DND-41 (cell line): ENCODE data around the gene FOLR2.

Experiments
- ATAC-seq: fragments of 200-7000 bp; cut with Tn5 transposase; 3 replicates; pipeline ENCODE4 v1.9.1; 2021; ENCODE audit warnings: low read depth; ENCODE audit not compliant: insufficient read depth
- DNase-seq: peaks from one replicate; pipeline ENCODE4 v3.0.0-alpha.2; 2020
- H2AFZ ChIP-seq: 2 replicates; pipeline ENCODE4 v1.6.0; 2012; ENCODE audit warnings: low read depth, low read length
- H3K27ac ChIP-seq: 2 replicates; pipeline ENCODE4 v1.5.1; 2012; ENCODE audit warnings: low read length, inconsistent platforms
- H3K27me3 ChIP-seq: fragments of 200-600 bp; sonication (generic); 2 replicates; pipeline ENCODE4 v1.6.0; 2012; ENCODE audit warnings: low read length, mild to moderate bottlenecking, inconsistent platforms; ENCODE audit not compliant: insufficient read depth, poor library complexity
- H3K36me3 ChIP-seq: 2 replicates; pipeline ENCODE4 v1.5.1; 2012; ENCODE audit warnings: low read length, inconsistent platforms; ENCODE audit not compliant: insufficient read depth
- H3K4me1 ChIP-seq: 2 replicates; pipeline ENCODE4 v1.5.1; 2012; ENCODE audit warnings: mild to moderate bottlenecking, low read length; ENCODE audit not compliant: insufficient read depth
- H3K4me2 ChIP-seq: 2 replicates; pipeline ENCODE4 v1.6.0; 2012; ENCODE audit warnings: mild to moderate bottlenecking, moderate library complexity, low read length, inconsistent platforms; ENCODE audit not compliant: insufficient read depth
- H3K4me3 ChIP-seq, 2 experiments: fragments of 200-600 bp in 1 of 2; shearing (Covaris generic) in 1 of 2; 2 replicates each; pipeline ENCODE4 v1.5.1; 2012 to 2016; ENCODE audit warnings: inconsistent platforms in 2 of 2, low read length in 2 of 2, mild to moderate bottlenecking in 2 of 2, low read depth in 1 of 2, moderate library complexity in 1 of 2
- H3K79me2 ChIP-seq: 2 replicates; pipeline ENCODE4 v1.6.0; 2012; ENCODE audit warnings: low read length, inconsistent platforms; ENCODE audit not compliant: insufficient read depth
- H3K9ac ChIP-seq: 2 replicates; pipeline ENCODE4 v1.6.0; 2012; ENCODE audit warnings: low read depth, mild to moderate bottlenecking, inconsistent platforms, low read length, moderate library complexity
- H3K9me3 ChIP-seq: 2 replicates; pipeline ENCODE4 v1.5.1; 2012; ENCODE audit warnings: low read length, moderate library complexity, mild to moderate bottlenecking, inconsistent platforms; ENCODE audit not compliant: insufficient read depth, severe bottlenecking
- H4K20me1 ChIP-seq: 2 replicates; pipeline ENCODE4 v1.6.0; 2012; ENCODE audit warnings: low read length; ENCODE audit not compliant: insufficient read depth
- CTCF ChIP-seq: IDR thresholded peaks from 2 replicates; pipeline ENCODE4 v1.5.1; 2012; ENCODE audit warnings: borderline replicate concordance, low read length, moderate library complexity, mild to moderate bottlenecking; ENCODE audit not compliant: poor library complexity, severe bottlenecking; ENCODE audit errors: extremely low read depth
- EZH2 ChIP-seq: IDR thresholded peaks from 3 replicates; pipeline ENCODE4 v1.6.1; 2012; ENCODE audit warnings: borderline replicate concordance, low read depth, mild to moderate bottlenecking, moderate library complexity, low read length, inconsistent platforms; ENCODE audit not compliant: severe bottlenecking

Gene FOLR2

GRCh38 chr11:72222907-72223614 lies 6.5 kb downstream of the FOLR2 start:
- DNase-seq (peak; percentile 97), ATAC-seq (peak; percentile 84)
- Histone ChIP-seq H3K27ac (peak overlapping the region; percentile 97), H3K79me2 (peaks cover 38% of the 10 kb centered on the region), H3K4me2 (peak overlapping the region; percentile 99), H3K9me3 (no peaks in the 10 kb centered on the region), H3K27me3 (peaks cover 10% of the 10 kb centered on the region), H3K4me3 (peak overlapping the region; percentile 95 to 96), H3K36me3 (peaks cover 18% of the 10 kb centered on the region), H3K4me1 (peaks cover 29% of the 10 kb centered on the region), H3K9ac (peak overlapping the region; percentile 92), H4K20me1 (peaks cover 7% of the 10 kb centered on the region; the same call in 1 of the 2 replicates), H2AFZ (peak overlapping the region; percentile 96)
- TF ChIP-seq EZH2: no peak
- TF ChIP-seq CTCF: no peak

GRCh38 chr11:72223615-72224563 lies 7.3 kb downstream of the FOLR2 start:
- TF ChIP-seq CTCF: no peak
- TF ChIP-seq EZH2: no peak
- H3K4me1 ChIP-seq: peaks cover 29% of the 10 kb centered on the region
- ATAC-seq: peak; percentile 49

GRCh38 chr11:72224564-72225410 lies 8.2 kb downstream of the FOLR2 start, which contains the start of gene INPPL1:
TSS of gene INPPL1 (plus strand) at chr11:72224767. CDS start at chr11:72224985, 218 bp downstream.
- H3K36me3 ChIP-seq: peaks cover 35% of the 10 kb centered on the region
- peak within 1 kb of the TSS; percentile 89 for H3K27ac ChIP-seq
- H3K4me3 ChIP-seq: peak within 1 kb of the TSS; percentile 95 to 96
- H4K20me1 ChIP-seq: peaks cover 15% of the 10 kb centered on the region; the same call in 1 of the 2 replicates
- peaks cover 38% of the 10 kb centered on the region for H3K79me2 ChIP-seq
- peak within 1 kb of the TSS; percentile 92 for H3K9ac ChIP-seq
- DNase-seq (peak; percentile 62), ATAC-seq (peak; percentile 6)
- TF ChIP-seq EZH2 (no peak), CTCF (no peak)
- H3K4me2 ChIP-seq: peak within 1 kb of the TSS; percentile 99
- H2AFZ ChIP-seq: peak within 1 kb of the TSS; percentile 86
- no peaks in the 10 kb centered on the region for H3K9me3 ChIP-seq
- peaks cover 29% of the 10 kb centered on the region for H3K4me1 ChIP-seq
- no peaks in the 10 kb centered on the region for H3K27me3 ChIP-seq

More at GRCh38 chr11:72223615-72224563, 7.3 kb downstream of the FOLR2 start:
- H3K4me3 ChIP-seq: peak overlapping the region; percentile 95 to 96
- peak; percentile 66 for DNase-seq
- H3K9ac ChIP-seq: peak overlapping the region; percentile 92
- H3K4me2 ChIP-seq: peak overlapping the region; percentile 99
- H3K27ac ChIP-seq: peak overlapping the region; percentile 89
- H3K79me2 ChIP-seq: peaks cover 38% of the 10 kb centered on the region
- peak overlapping the region; percentile 86 for H2AFZ ChIP-seq
- peaks cover 26% of the 10 kb centered on the region for H3K36me3 ChIP-seq
- peaks cover 2% of the 10 kb centered on the region for H3K27me3 ChIP-seq
- peaks cover 9% of the 10 kb centered on the region; the same call in 1 of the 2 replicates for H4K20me1 ChIP-seq
- H3K9me3 ChIP-seq: no peaks in the 10 kb centered on the region
